22Rv1 (cell line): ENCODE data around the gene UFL1.
"Not testable (repeated sequence)": the region's sequence is repeated elsewhere in the genome, so short reads cannot be mapped to it uniquely, and the experiment has no call there.

ENCODE experiments used
- H3K27ac ChIP-seq: fragments of 450-650 bp; 2 replicates; pipeline ENCODE4 v1.5.1; 2017
- ZFX ChIP-seq: fragments of 450-650 bp; IDR thresholded peaks from 2 replicates; pipeline ENCODE4 v1.6.1; 2017; ENCODE audit warnings: antibody characterized with exemption, borderline replicate concordance
- TF ChIP-seq, protein P1 (sequence below): fragments of 450-650 bp; IDR thresholded peaks from 2 replicates; pipeline ENCODE4 v1.5.1; 2017; ENCODE audit warnings: mild to moderate bottlenecking

UFL1 gene

GRCh38 chr6:96545882-96546281 lies 24.3 kb downstream of the UFL1 start:
- no peak for TF ChIP-seq ZFX
- TF ChIP-seq, protein P1, sequence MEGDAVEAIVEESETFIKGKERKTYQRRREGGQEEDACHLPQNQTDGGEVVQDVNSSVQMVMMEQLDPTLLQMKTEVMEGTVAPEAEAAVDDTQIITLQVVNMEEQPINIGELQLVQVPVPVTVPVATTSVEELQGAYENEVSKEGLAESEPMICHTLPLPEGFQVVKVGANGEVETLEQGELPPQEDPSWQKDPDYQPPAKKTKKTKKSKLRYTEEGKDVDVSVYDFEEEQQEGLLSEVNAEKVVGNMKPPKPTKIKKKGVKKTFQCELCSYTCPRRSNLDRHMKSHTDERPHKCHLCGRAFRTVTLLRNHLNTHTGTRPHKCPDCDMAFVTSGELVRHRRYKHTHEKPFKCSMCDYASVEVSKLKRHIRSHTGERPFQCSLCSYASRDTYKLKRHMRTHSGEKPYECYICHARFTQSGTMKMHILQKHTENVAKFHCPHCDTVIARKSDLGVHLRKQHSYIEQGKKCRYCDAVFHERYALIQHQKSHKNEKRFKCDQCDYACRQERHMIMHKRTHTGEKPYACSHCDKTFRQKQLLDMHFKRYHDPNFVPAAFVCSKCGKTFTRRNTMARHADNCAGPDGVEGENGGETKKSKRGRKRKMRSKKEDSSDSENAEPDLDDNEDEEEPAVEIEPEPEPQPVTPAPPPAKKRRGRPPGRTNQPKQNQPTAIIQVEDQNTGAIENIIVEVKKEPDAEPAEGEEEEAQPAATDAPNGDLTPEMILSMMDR: no peak
- H3K27ac ChIP-seq: no peak overlapping the region

DNA sequence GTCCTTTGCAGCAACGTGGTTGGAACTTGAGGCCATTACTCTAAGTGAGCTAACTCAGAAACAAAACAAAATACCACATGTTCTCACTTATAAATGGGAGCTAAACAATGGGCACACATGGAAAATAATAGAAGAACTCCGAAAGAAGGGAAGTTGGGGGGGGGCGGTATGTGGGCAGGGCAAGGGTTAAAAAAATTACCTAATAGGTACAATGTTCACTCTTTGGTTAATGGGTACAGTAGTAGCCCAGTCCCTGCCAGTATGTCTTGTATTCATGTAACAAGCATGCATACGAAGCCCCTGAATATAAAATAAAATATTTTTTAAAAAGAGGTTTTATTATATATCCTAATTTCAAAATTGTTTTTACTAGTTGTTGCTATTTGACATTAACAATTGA lies 26.0 kb downstream of the UFL1 start:
- TF ChIP-seq, protein P1: no peak
- no peak for TF ChIP-seq ZFX

GRCh38 chr6:96554558-96554957 lies 33.0 kb downstream of the UFL1 start:
- no peak for TF ChIP-seq ZFX
- TF ChIP-seq, protein P1: no peak
- no peak overlapping the region for H3K27ac ChIP-seq

More for the DNA sequence above, 26.0 kb downstream of the UFL1 start:
- no peak overlapping the region for H3K27ac ChIP-seq

GRCh38 chr6:96559740-96560139 lies 38.1 kb downstream of the UFL1 start:
- H3K27ac ChIP-seq: not testable (repeated sequence)

GRCh38 chr6:96562886-96563285 lies 41.3 kb downstream of the UFL1 start, which contains the start of gene FHL5:
Gene FHL5, plus strand, starts transcription at chr6:96563128. Its CDS starts 40,486 bp downstream, at chr6:96603614.
- TF ChIP-seq, protein P1: no peak
- TF ChIP-seq ZFX: no peak
- no peak within 1 kb of the TSS for H3K27ac ChIP-seq

DNA sequence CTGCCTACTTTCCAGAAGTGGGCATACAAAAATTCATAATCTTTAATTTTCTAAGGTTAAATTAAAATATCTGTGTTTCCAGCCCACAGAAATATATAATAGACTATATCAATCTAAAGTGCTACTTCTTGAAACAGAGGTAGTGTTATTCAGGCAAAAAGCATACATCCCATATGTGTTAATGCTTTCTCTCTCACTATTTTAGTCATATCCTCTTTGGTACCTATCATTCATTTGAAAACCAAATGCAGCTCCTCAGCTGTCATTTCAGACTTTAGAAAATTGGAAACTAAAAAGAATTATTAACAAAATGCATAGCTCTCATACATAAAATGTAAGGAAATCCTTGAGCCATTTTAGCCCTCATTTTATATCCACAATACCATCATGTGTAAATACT lies 42.2 kb downstream of the UFL1 start:
- no peak overlapping the region for H3K27ac ChIP-seq
- TF ChIP-seq, protein P1: no peak

- TF ChIP-seq, protein P1: no peak
- no peak for TF ChIP-seq ZFX
- no peak overlapping the region for H3K27ac ChIP-seq
Measured at GRCh38 chr6:96570053-96570452, 48.4 kb downstream of the UFL1 start.

- TF ChIP-seq, protein P1: no peak
- TF ChIP-seq ZFX: no peak
Measured at GRCh38 chr6:96571551-96571950, 49.9 kb downstream of the UFL1 start.

More at GRCh38 chr6:96571551-96571950, 49.9 kb downstream of the UFL1 start:
- no peak overlapping the region for H3K27ac ChIP-seq
